ENCODE results near the gene RINT1.
"Not testable (repeated sequence)": the region's sequence is repeated elsewhere in the genome, so short reads cannot be mapped to it uniquely, and the experiment has no call there.

GRCh38 chr7:105520620-105521019 lies 11.4 kb upstream of the RINT1 start:
- TF ChIP-seq EZH2phosphoT487 (IDR thresholded peaks at IDR 0.05; ENCODE audit: insufficient read depth, low read depth); EZH2 (IDR thresholded peaks at IDR 0.05; ENCODE audit: insufficient read depth, poor library complexity, severe bottlenecking): not testable (repeated sequence)
